GM12873 (cell line): ENCODE data around the gene SLC22A12.
A peak's percentile ranks its signal among the peaks of the same experiment; 100 is the strongest.

Source experiments
- TF ChIP-seq, protein P1 (sequence below): IDR thresholded peaks from 2 replicates; pipeline ENCODE4 v1.5.1; 2012; ENCODE audit warnings: low read depth, mild to moderate bottlenecking, moderate library complexity, low read length, control low read depth; ENCODE audit not compliant: insufficient read depth; ENCODE audit errors: missing control alignments

The SLC22A12 gene

DNA sequence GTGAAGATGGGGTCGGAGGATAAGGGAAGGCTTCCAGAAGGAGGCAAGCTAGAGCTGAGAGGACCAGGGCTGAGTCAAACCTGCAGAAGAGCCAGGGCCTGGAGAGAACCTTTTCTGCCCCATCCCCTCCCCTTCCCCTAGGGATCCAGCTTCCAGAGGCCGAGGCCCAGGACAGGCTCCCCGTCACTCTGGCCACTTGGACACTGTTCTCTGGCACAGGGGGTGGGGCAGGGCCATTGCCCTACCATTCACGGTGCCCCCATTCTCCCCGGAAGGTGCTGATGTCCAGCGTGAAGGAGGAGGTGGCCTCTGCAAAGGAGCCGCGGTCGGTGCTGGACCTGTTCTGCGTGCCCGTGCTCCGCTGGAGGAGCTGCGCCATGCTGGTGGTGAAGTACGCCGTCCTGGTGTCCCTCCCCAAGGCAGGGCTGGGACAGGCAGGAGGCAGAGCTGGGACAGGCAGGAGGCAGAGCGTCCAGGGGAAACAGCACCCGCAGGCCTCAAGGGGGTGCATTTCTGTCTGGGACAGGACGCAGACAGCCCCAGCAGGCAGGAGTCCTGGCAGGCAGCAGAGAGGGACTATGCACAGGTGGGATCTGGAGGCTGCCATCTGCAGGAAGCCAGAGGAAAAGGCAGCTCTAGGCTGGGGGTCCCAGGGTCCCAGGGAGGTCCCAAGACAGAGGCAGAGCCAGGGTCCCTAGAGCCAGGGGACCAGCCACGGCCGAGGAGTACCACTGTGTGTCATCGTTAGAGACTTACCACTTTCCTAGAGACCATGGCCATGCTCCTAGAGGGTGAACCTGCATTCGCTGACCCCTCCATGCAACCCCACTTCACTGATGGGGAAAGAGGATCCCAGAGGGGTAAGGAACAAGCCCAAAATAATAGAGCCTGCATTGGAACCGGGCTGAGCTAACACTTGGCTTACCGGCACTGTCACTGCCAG lies 25.8 kb upstream of the SLC22A12 start:
- TF ChIP-seq, protein P1, sequence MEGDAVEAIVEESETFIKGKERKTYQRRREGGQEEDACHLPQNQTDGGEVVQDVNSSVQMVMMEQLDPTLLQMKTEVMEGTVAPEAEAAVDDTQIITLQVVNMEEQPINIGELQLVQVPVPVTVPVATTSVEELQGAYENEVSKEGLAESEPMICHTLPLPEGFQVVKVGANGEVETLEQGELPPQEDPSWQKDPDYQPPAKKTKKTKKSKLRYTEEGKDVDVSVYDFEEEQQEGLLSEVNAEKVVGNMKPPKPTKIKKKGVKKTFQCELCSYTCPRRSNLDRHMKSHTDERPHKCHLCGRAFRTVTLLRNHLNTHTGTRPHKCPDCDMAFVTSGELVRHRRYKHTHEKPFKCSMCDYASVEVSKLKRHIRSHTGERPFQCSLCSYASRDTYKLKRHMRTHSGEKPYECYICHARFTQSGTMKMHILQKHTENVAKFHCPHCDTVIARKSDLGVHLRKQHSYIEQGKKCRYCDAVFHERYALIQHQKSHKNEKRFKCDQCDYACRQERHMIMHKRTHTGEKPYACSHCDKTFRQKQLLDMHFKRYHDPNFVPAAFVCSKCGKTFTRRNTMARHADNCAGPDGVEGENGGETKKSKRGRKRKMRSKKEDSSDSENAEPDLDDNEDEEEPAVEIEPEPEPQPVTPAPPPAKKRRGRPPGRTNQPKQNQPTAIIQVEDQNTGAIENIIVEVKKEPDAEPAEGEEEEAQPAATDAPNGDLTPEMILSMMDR: peak; percentile 5

- TF ChIP-seq, protein P1: no peak
Measured at GRCh38 chr11:64566042-64566914, 24.7 kb upstream of the SLC22A12 start.

- TF ChIP-seq, protein P1: no peak
Measured at GRCh38 chr11:64566915-64567891, 23.8 kb upstream of the SLC22A12 start.

DNA sequence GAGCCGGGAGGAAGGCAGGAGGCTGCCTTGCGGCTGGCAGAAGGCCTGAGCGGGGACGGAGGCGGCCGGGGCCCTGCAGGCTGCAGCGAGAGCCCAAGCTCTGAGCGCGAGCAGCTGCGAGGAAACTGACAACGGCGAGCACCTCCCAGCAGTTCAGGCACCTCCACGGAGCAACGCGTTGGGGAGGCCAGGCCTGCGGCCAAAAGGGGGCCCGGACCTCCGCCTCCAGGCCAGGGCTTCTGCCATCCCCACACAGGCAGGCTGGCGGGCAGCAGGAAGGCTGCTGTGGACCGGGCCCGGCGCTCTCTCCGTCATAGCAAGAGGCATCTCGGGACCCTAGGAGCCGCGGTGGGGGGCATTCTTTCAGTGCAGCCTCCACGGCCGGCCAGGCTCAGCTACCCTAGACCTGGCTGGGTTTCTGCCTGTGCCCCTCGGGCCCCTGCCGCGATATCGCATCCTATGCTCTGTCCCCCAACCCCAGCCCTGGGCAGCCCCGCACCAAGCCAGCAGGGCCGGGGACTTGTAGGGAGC lies 22.9 kb upstream of the SLC22A12 start:
- TF ChIP-seq, protein P1: no peak

DNA sequence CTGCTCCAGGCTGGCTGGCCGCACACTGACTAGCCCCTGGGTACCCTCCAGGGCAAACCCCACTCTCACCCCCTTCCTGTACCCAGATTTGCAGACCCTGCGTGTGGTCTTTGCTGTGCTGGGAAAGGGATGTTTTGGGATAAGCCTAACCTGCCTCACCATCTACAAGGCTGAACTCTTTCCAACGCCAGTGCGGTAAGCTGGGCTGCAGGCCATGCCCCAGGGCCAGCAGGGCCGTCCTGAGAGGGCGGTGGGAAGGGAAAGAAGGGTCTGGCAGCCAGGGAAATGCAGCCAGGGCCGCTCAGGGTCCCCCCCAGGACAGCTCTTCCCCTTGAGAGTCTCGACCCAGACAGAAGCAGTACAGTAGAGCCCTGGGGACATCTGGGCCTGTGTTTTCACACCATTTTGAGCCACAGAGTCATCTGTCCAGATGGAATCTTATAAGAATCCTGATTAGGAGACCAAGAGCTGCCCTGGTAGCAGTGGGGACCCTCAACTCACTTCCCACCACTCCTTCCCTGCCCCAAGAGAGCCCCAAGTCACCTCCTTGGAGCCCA lies 22.4 kb upstream of the SLC22A12 start:
- TF ChIP-seq, protein P1: no peak

- TF ChIP-seq, protein P1: no peak
Measured at GRCh38 chr11:64569300-64569970, 21.6 kb upstream of the SLC22A12 start.
